ENCODE measurements around the gene ANK3. TPM values are rescaled to one million over a fixed set of nuclear protein-coding genes. Genes with fewer than 3 reads are reported as not detected.

The ANK3 gene
- total and polyA plus RNA-seq, 2 experiments from 2014 or later: 46.5 to 85.2 TPM

- no peak for ATAC-seq
- no peaks in the 10 kb centered on the region for H3K36me3 Mint-ChIP-seq (ENCODE audit: low read depth)
- Histone ChIP-seq H3K27me3 (ENCODE audit: insufficient read depth) (no peaks in the 10 kb centered on the region), H3F3A (replicated peaks; ENCODE audit: low read depth) (no peaks in the 10 kb centered on the region), H3K79me2 (replicated peaks; ENCODE audit: insufficient read depth) (no peaks in the 10 kb centered on the region), H3K4me2 (no peak overlapping the region), H3K36me3 (ENCODE audit: insufficient read depth) (no peaks in the 10 kb centered on the region), H3K4me1 (ENCODE audit: insufficient read depth) (peaks cover 23% of the 10 kb centered on the region), H4K20me1 (replicated peaks; ENCODE audit: insufficient read depth) (no peaks in the 10 kb centered on the region), H2AFZ (no peak overlapping the region), H3K9me2 (ENCODE audit: insufficient read depth) (no peaks in the 10 kb centered on the region), H3K4me3 (no peak overlapping the region), H3K27ac (ENCODE audit: low read depth) (no peak overlapping the region)
- TF ChIP-seq CREB1 (CRISPR knock-in tag; IDR thresholded peaks at IDR 0.05; ENCODE audit: low read depth) (no peak), STAT1 (IDR thresholded peaks at IDR 0.05; ENCODE audit: unreplicated experiment) (no peak), JUNB (IDR thresholded peaks at IDR 0.05; ENCODE audit: unreplicated experiment) (no peak), NANOG (IDR thresholded peaks at IDR 0.05; ENCODE audit: borderline replicate concordance) (no peak), ZNF331 (CRISPR knock-in tag; IDR thresholded peaks at IDR 0.05; ENCODE audit: low read depth) (no peak), EZH2 (IDR thresholded peaks at IDR 0.05; ENCODE audit: low read depth, unreplicated experiment) (no peak), ZNF114 (CRISPR knock-in tag; IDR thresholded peaks at IDR 0.05) (no peak), POLR2AphosphoS5 (IDR thresholded peaks at IDR 0.05; ENCODE audit: low read depth) (no peak), EZH2phosphoT487 (IDR thresholded peaks at IDR 0.05; ENCODE audit: unreplicated experiment) (no peak), ZNF462 (CRISPR knock-in tag; IDR thresholded peaks at IDR 0.05) (no peak)
- TF ChIP-seq, protein P1, sequence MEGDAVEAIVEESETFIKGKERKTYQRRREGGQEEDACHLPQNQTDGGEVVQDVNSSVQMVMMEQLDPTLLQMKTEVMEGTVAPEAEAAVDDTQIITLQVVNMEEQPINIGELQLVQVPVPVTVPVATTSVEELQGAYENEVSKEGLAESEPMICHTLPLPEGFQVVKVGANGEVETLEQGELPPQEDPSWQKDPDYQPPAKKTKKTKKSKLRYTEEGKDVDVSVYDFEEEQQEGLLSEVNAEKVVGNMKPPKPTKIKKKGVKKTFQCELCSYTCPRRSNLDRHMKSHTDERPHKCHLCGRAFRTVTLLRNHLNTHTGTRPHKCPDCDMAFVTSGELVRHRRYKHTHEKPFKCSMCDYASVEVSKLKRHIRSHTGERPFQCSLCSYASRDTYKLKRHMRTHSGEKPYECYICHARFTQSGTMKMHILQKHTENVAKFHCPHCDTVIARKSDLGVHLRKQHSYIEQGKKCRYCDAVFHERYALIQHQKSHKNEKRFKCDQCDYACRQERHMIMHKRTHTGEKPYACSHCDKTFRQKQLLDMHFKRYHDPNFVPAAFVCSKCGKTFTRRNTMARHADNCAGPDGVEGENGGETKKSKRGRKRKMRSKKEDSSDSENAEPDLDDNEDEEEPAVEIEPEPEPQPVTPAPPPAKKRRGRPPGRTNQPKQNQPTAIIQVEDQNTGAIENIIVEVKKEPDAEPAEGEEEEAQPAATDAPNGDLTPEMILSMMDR (conservative IDR thresholded peaks at IDR 0.05; ENCODE audit: low read depth in 2 of 2): no peak
- TF ChIP-seq, protein P2, sequence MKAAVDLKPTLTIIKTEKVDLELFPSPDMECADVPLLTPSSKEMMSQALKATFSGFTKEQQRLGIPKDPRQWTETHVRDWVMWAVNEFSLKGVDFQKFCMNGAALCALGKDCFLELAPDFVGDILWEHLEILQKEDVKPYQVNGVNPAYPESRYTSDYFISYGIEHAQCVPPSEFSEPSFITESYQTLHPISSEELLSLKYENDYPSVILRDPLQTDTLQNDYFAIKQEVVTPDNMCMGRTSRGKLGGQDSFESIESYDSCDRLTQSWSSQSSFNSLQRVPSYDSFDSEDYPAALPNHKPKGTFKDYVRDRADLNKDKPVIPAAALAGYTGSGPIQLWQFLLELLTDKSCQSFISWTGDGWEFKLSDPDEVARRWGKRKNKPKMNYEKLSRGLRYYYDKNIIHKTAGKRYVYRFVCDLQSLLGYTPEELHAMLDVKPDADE (IDR thresholded peaks at IDR 0.05): no peak
- TF ChIP-seq, protein P3, sequence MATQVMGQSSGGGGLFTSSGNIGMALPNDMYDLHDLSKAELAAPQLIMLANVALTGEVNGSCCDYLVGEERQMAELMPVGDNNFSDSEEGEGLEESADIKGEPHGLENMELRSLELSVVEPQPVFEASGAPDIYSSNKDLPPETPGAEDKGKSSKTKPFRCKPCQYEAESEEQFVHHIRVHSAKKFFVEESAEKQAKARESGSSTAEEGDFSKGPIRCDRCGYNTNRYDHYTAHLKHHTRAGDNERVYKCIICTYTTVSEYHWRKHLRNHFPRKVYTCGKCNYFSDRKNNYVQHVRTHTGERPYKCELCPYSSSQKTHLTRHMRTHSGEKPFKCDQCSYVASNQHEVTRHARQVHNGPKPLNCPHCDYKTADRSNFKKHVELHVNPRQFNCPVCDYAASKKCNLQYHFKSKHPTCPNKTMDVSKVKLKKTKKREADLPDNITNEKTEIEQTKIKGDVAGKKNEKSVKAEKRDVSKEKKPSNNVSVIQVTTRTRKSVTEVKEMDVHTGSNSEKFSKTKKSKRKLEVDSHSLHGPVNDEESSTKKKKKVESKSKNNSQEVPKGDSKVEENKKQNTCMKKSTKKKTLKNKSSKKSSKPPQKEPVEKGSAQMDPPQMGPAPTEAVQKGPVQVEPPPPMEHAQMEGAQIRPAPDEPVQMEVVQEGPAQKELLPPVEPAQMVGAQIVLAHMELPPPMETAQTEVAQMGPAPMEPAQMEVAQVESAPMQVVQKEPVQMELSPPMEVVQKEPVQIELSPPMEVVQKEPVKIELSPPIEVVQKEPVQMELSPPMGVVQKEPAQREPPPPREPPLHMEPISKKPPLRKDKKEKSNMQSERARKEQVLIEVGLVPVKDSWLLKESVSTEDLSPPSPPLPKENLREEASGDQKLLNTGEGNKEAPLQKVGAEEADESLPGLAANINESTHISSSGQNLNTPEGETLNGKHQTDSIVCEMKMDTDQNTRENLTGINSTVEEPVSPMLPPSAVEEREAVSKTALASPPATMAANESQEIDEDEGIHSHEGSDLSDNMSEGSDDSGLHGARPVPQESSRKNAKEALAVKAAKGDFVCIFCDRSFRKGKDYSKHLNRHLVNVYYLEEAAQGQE (IDR thresholded peaks at IDR 0.05; ENCODE audit: unreplicated experiment): no peak
- no peaks in the 10 kb centered on the region for H3K9me3 Mint-ChIP-seq
- DNase-seq (ENCODE audit: low spot score): no peak
- H3K27me3 Mint-ChIP-seq (ENCODE audit: insufficient read depth, low read depth, poor library complexity): peaks cover 4% of the 10 kb centered on the region
- H3K4me3 Mint-ChIP-seq: no peak overlapping the region
- peaks cover 31% of the 10 kb centered on the region for H3K4me1 Mint-ChIP-seq
- no peak overlapping the region for H3K27ac Mint-ChIP-seq
These were observed 46.4 kb downstream of the ANK3 start for GRCh38 chr10:60343254-60343653.

Measured in GM23338 (cell line).